Osteoblast (primary cell): ENCODE data around the gene SMIM5. TPM values are rescaled to one million over a fixed set of nuclear protein-coding genes. Genes with fewer than 3 reads are reported as not detected.

Source experiments
- DNase-seq: peaks from one replicate; pipeline ENCODE4 v3.0.0; 2011; ENCODE audit warnings: low spot score, mixed read lengths; ENCODE audit not compliant: insufficient read length; ENCODE audit errors: missing footprints
- H2AFZ ChIP-seq: 2 replicates; pipeline ENCODE4 v1.6.0; 2011; ENCODE audit warnings: mild to moderate bottlenecking, low read length
- H3K27ac ChIP-seq: 2 replicates; pipeline ENCODE4 v1.5.1; 2011; ENCODE audit warnings: mild to moderate bottlenecking, low read depth, low read length, moderate library complexity
- H3K27me3 ChIP-seq: 2 replicates; pipeline ENCODE4 v1.6.0; 2012; ENCODE audit warnings: mild to moderate bottlenecking, control low read depth, inconsistent platforms, low read length, moderate library complexity; ENCODE audit not compliant: insufficient read depth
- H3K36me3 ChIP-seq: 2 replicates; pipeline ENCODE4 v1.5.1; 2011; ENCODE audit warnings: mild to moderate bottlenecking, low read length, control low read depth, moderate library complexity; ENCODE audit not compliant: insufficient read depth
- H3K4me1 ChIP-seq: 2 replicates; pipeline ENCODE4 v1.5.1; 2011; ENCODE audit warnings: mild to moderate bottlenecking, low read length, control low read depth, moderate library complexity; ENCODE audit not compliant: insufficient read depth
- H3K4me2 ChIP-seq: 2 replicates; pipeline ENCODE4 v1.6.0; 2011; ENCODE audit warnings: mild to moderate bottlenecking, low read length; ENCODE audit not compliant: insufficient read depth
- H3K4me3 ChIP-seq: fragments of 200-600 bp; sonication (generic); 3 replicates; pipeline ENCODE4 v1.5.1; 2012; ENCODE audit warnings: mild to moderate bottlenecking, low read length, inconsistent platforms; ENCODE audit not compliant: insufficient read depth
- H3K79me2 ChIP-seq: 2 replicates; pipeline ENCODE4 v1.6.0; 2012; ENCODE audit warnings: mild to moderate bottlenecking, low read length, control low read depth, inconsistent platforms; ENCODE audit not compliant: insufficient read depth
- H3K9me3 ChIP-seq: 2 replicates; pipeline ENCODE4 v1.5.1; 2011; ENCODE audit warnings: low read depth, low read length, control low read depth
- H4K20me1 ChIP-seq: 2 replicates; pipeline ENCODE4 v1.6.0; 2012; ENCODE audit warnings: mild to moderate bottlenecking, low read length, control low read depth; ENCODE audit not compliant: insufficient read depth
- CTCF ChIP-seq: IDR thresholded peaks from 2 replicates; pipeline ENCODE4 v1.5.1; 2011; ENCODE audit warnings: mild to moderate bottlenecking, low read depth, low read length, moderate library complexity; ENCODE audit errors: extremely low read depth
- total RNA-seq: library from RNA; depleted of rRNA; stranded (reverse); fragments of >200 nt; gene quantifications from 2 replicates; pipeline ENCODE4 v1.2.3, GENCODE V29; 2012

SMIM5 gene
- total RNA-seq, 1 donor, result not detected

- Histone ChIP-seq H4K20me1 (no peaks in the 10 kb centered on the region), H3K36me3 (no peaks in the 10 kb centered on the region), H3K4me3 (no peak overlapping the region), H3K27me3 (no peaks in the 10 kb centered on the region), H3K4me2 (no peak overlapping the region), H2AFZ (no peak overlapping the region), H3K27ac (no peak overlapping the region), H3K9me3 (no peaks in the 10 kb centered on the region), H3K79me2 (no peaks in the 10 kb centered on the region), H3K4me1 (no peaks in the 10 kb centered on the region)
- no peak for TF ChIP-seq CTCF
- no peak for DNase-seq
These were observed 16.6 kb upstream of the SMIM5 start for GRCh38 chr17:75616521-75617122.

- Histone ChIP-seq H4K20me1 (no peaks in the 10 kb centered on the region), H3K27me3 (no peaks in the 10 kb centered on the region), H3K4me3 (no peak overlapping the region), H3K79me2 (no peaks in the 10 kb centered on the region), H3K4me2 (no peak overlapping the region), H2AFZ (no peak overlapping the region), H3K9me3 (no peaks in the 10 kb centered on the region), H3K36me3 (no peaks in the 10 kb centered on the region), H3K27ac (no peak overlapping the region), H3K4me1 (no peaks in the 10 kb centered on the region)
- no peak for TF ChIP-seq CTCF
- no peak for DNase-seq
These were observed 16.0 kb upstream of the SMIM5 start for GRCh38 chr17:75617218-75617617.

- DNase-seq, result no peak
- no peaks in the 10 kb centered on the region for H3K36me3 ChIP-seq
- H3K9me3 ChIP-seq, result no peaks in the 10 kb centered on the region
- no peaks in the 10 kb centered on the region for H3K79me2 ChIP-seq
- no peaks in the 10 kb centered on the region for H3K4me1 ChIP-seq
- no peak overlapping the region for H3K27ac ChIP-seq
- H2AFZ ChIP-seq, result no peak overlapping the region
- H4K20me1 ChIP-seq, result no peaks in the 10 kb centered on the region
- H3K4me3 ChIP-seq, result no peak overlapping the region
- TF ChIP-seq CTCF, result no peak
- no peaks in the 10 kb centered on the region for H3K27me3 ChIP-seq
- no peak overlapping the region for H3K4me2 ChIP-seq
These were observed 15.6 kb upstream of the SMIM5 start for GRCh38 chr17:75617675-75618074.

- peak; percentile 98 for DNase-seq
- peak; percentile 58 for TF ChIP-seq CTCF
- Histone ChIP-seq H3K79me2 (no peaks in the 10 kb centered on the region), H3K4me2 (no peak overlapping the region), H3K4me3 (no peak overlapping the region), H3K36me3 (no peaks in the 10 kb centered on the region), H4K20me1 (no peaks in the 10 kb centered on the region), H3K27me3 (no peaks in the 10 kb centered on the region), H3K4me1 (no peaks in the 10 kb centered on the region), H3K27ac (no peak overlapping the region), H3K9me3 (no peaks in the 10 kb centered on the region), H2AFZ (no peak overlapping the region)
These were observed 13.5 kb upstream of the SMIM5 start for GRCh38 chr17:75619506-75620431.
